H9 (cell line): ENCODE results near the gene IMMP2L. TPM values are rescaled to one million over a fixed set of nuclear protein-coding genes. Genes with fewer than 3 reads are reported as not detected.

Source experiments
- DNase-seq: peaks from one replicate; pipeline ENCODE4 v3.0.0-alpha.2; 2017
- H2AFZ ChIP-seq: one replicate; pipeline ENCODE4 v1.6.1; 2013; ENCODE audit warnings: mild to moderate bottlenecking, low read length, control low read depth, moderate library complexity
- H2AK5ac ChIP-seq: 2 replicates; pipeline ENCODE4 v1.6.1; 2013; ENCODE audit warnings: low read length, control low read depth, mixed read lengths; ENCODE audit not compliant: insufficient read length
- H2BK120ac ChIP-seq: one replicate; pipeline ENCODE4 v1.6.1; 2013; ENCODE audit warnings: low read depth, mild to moderate bottlenecking, low read length, control low read depth, inconsistent platforms; ENCODE audit not compliant: poor library complexity, severe bottlenecking
- H2BK12ac ChIP-seq: 2 replicates; pipeline ENCODE4 v1.6.1; 2013; ENCODE audit warnings: low read length, control low read depth, mixed read lengths, low read depth; ENCODE audit not compliant: insufficient read length
- H2BK15ac ChIP-seq: 2 replicates; pipeline ENCODE4 v1.6.1; 2013; ENCODE audit warnings: low read depth, low read length, control low read depth
- H2BK20ac ChIP-seq: one replicate; pipeline ENCODE4 v1.6.1; 2013; ENCODE audit warnings: low read depth, mild to moderate bottlenecking, low read length, control low read depth, inconsistent platforms; ENCODE audit not compliant: poor library complexity, severe bottlenecking
- H2BK5ac ChIP-seq: 2 replicates; pipeline ENCODE4 v1.6.1; 2013; ENCODE audit warnings: low read length, control low read depth, mixed read lengths; ENCODE audit not compliant: insufficient read length
- H3K14ac ChIP-seq: 2 replicates; pipeline ENCODE4 v1.6.1; 2013; ENCODE audit warnings: low read length, control low read depth; ENCODE audit not compliant: insufficient read depth
- H3K18ac ChIP-seq: 2 replicates; pipeline ENCODE4 v1.6.1; 2013; ENCODE audit warnings: low read depth, mild to moderate bottlenecking, mixed read lengths, low read length, control low read depth; ENCODE audit not compliant: insufficient read length
- H3K23ac ChIP-seq: 2 replicates; pipeline ENCODE4 v1.6.1; 2013; ENCODE audit warnings: low read length, control low read depth, mixed read lengths, low read depth; ENCODE audit not compliant: insufficient read length
- H3K23me2 ChIP-seq: 2 replicates; pipeline ENCODE4 v1.6.1; 2013; ENCODE audit warnings: low read depth, mild to moderate bottlenecking, mixed read lengths, low read length, control low read depth; ENCODE audit not compliant: insufficient read length, poor library complexity, severe bottlenecking
- H3K27ac ChIP-seq: 2 replicates; pipeline ENCODE4 v1.5.1; 2013; ENCODE audit warnings: low read length, control low read depth, mixed read lengths, low read depth; ENCODE audit not compliant: insufficient read length
- H3K27me3 ChIP-seq: 2 replicates; pipeline ENCODE4 v1.6.1; 2013; ENCODE audit warnings: low read length, control low read depth, inconsistent platforms; ENCODE audit not compliant: insufficient read depth
- H3K4ac ChIP-seq: 2 replicates; pipeline ENCODE4 v1.6.1; 2013; ENCODE audit warnings: low read depth, mild to moderate bottlenecking, control low read depth, inconsistent platforms, low read length, moderate library complexity
- H3K4me1 ChIP-seq: 2 replicates; pipeline ENCODE4 v1.6.1; 2013; ENCODE audit warnings: low read length, control low read depth, inconsistent platforms; ENCODE audit not compliant: insufficient read depth
- H3K4me2 ChIP-seq: 2 replicates; pipeline ENCODE4 v1.6.1; 2013; ENCODE audit warnings: low read length, control low read depth, mixed read lengths; ENCODE audit not compliant: insufficient read length, insufficient read depth
- H3K56ac ChIP-seq: 2 replicates; pipeline ENCODE4 v1.6.1; 2013; ENCODE audit warnings: low read depth, mild to moderate bottlenecking, mixed read lengths, low read length, control low read depth; ENCODE audit not compliant: insufficient read length
- H3K79me1 ChIP-seq: 2 replicates; pipeline ENCODE4 v1.6.1; 2013; ENCODE audit warnings: low read depth, mild to moderate bottlenecking, moderate library complexity, low read length, control low read depth, inconsistent platforms; ENCODE audit not compliant: insufficient read depth, poor library complexity, severe bottlenecking
- H3K79me2 ChIP-seq: 2 replicates; pipeline ENCODE4 v1.6.1; 2013; ENCODE audit warnings: low read length, control low read depth, inconsistent platforms; ENCODE audit not compliant: insufficient read depth
- H3K9ac ChIP-seq: 2 replicates; pipeline ENCODE4 v1.6.1; 2013; ENCODE audit warnings: low read length, control low read depth, mixed read lengths; ENCODE audit not compliant: insufficient read length; ENCODE audit errors: extremely low read depth
- H3K9me3 ChIP-seq: one replicate; pipeline ENCODE4 v1.6.1; 2013; ENCODE audit warnings: low read depth, low read length, inconsistent platforms; ENCODE audit not compliant: control insufficient read depth
- H3T11ph ChIP-seq: one replicate; pipeline ENCODE4 v1.6.1; 2013; ENCODE audit warnings: mild to moderate bottlenecking, low read length, control low read depth, inconsistent platforms
- H4K20me1 ChIP-seq: one replicate; pipeline ENCODE4 v1.6.1; 2013; ENCODE audit not compliant: control insufficient read depth, insufficient read length, insufficient read depth
- H4K5ac ChIP-seq: 2 replicates; pipeline ENCODE4 v1.6.1; 2013; ENCODE audit warnings: low read depth, mild to moderate bottlenecking, mixed read lengths, low read length, control low read depth; ENCODE audit not compliant: insufficient read length
- H4K8ac ChIP-seq: replicated peaks from 2 replicates; pipeline ENCODE4 v1.6.1; 2013; ENCODE audit warnings: low read length, control low read depth, mixed read lengths, low read depth; ENCODE audit not compliant: insufficient read length
- H4K91ac ChIP-seq: 2 replicates; pipeline ENCODE4 v1.6.1; 2013; ENCODE audit warnings: low read depth, mild to moderate bottlenecking, moderate library complexity, mixed read lengths, low read length, control low read depth; ENCODE audit not compliant: insufficient read length
- H3K27ac Mint-ChIP-seq, 3 experiments: 2 replicates in 2 of 3; 3 replicates in 1 of 3; pipeline ENCODE4 v1.8.0; 2020 to 2021; ENCODE audit warnings: mixed read lengths in 3 of 3, mild to moderate bottlenecking in 1 of 3, moderate library complexity in 1 of 3
- H3K27me3 Mint-ChIP-seq: 2 replicates; pipeline ENCODE4 v1.8.0; 2021; ENCODE audit warnings: low read depth, mild to moderate bottlenecking, moderate library complexity, mixed read lengths
- H3K36me3 Mint-ChIP-seq, 3 experiments: 2 replicates in 2 of 3; 3 replicates in 1 of 3; pipeline ENCODE4 v1.8.0; 2020 to 2021; ENCODE audit warnings: low read depth in 3 of 3, mixed read lengths in 3 of 3; ENCODE audit not compliant: insufficient read depth in 1 of 3
- H3K4me1 Mint-ChIP-seq, 2 experiments: 2 replicates each; pipeline ENCODE4 v1.8.0; 2020; ENCODE audit warnings: mixed read lengths in 2 of 2
- H3K4me3 Mint-ChIP-seq, 2 experiments: 2 replicates in 1 of 2; 3 replicates in 1 of 2; pipeline ENCODE4 v1.8.0; 2020 to 2021; ENCODE audit warnings: mild to moderate bottlenecking in 2 of 2, mixed read lengths in 2 of 2, moderate library complexity in 1 of 2
- H3K9me3 Mint-ChIP-seq, 2 experiments: 2 replicates in 1 of 2; 3 replicates in 1 of 2; pipeline ENCODE4 v1.8.0; 2020; ENCODE audit warnings: mild to moderate bottlenecking in 2 of 2, mixed read lengths in 2 of 2, moderate library complexity in 1 of 2
- WGBS: extraction: QIAGEN DNeasy Blood & Tissue Kit; methylation state at CpG from one replicate; pipeline ENCODE4 v1.1.7; 2013; ENCODE audit warnings: missing lambda C conversion rate, low lambda C conversion rate, mixed read lengths; ENCODE audit not compliant: insufficient read length; ENCODE audit errors: extremely low coverage; 5-methylcytosine and 5-hydroxymethylcytosine counted together
- total RNA-seq: library from RNA; stranded (reverse); gene quantifications from 2 replicates; pipeline ENCODE4 v1.2.1, GENCODE V29; 2021
- TF ChIP-seq, protein P1 (sequence below): fragments of 200-600 bp; sonication (generic); conservative IDR thresholded peaks from 3 replicates; pipeline ENCODE4 v1.8.0; 2021; ENCODE audit warnings: antibody characterized with exemption, mild to moderate bottlenecking

Gene IMMP2L
- total RNA-seq, 1 experiment from 2014 or later: 14.7 TPM

DNA sequence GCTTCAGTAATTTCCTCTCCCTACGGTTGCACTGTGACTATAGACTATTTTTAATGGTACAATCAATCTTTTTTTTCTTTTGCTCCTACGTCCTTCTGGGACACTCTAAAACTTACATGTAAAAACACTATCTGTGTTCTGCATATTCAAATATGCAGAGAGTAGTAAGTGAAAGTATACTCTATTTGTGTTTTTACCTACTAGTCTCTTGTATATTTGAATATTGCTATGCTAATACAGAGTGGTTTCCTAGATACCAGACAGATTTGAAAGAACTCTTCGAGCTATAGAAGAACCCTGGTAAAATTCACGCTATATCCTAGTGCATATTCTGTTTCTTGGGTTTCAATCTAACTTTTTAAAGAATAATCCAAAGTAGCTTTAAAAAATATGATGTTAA, 672.2 kb downstream of the IMMP2L start:
- no peaks in the 10 kb centered on the region for H4K20me1 ChIP-seq
- H3K27ac ChIP-seq: no peak overlapping the region
- no peak overlapping the region for H3T11ph ChIP-seq
- Mint-ChIP-seq H3K4me1 (peaks cover 3 to 12% of the 10 kb centered on the region in 2 experiments), H3K36me3 (peaks cover 0 to 5% (median 0%) of the 10 kb centered on the region in 3 experiments; a peak in 2 of 7 replicates), H3K27ac (no peak overlapping the region), H3K27me3 (no peaks in the 10 kb centered on the region), H3K9me3 (peaks cover 0 to 2% of the 10 kb centered on the region in 2 experiments; a peak in 1 of 5 replicates), H3K4me3 (no peak overlapping the region)
- no peak overlapping the region for H3K14ac ChIP-seq
- no peaks in the 10 kb centered on the region for H3K23me2 ChIP-seq
- no peak overlapping the region for H3K4ac ChIP-seq
- H3K27me3 ChIP-seq: no peaks in the 10 kb centered on the region
- H3K18ac ChIP-seq: no peak overlapping the region
- no peaks in the 10 kb centered on the region for H3K79me1 ChIP-seq
- H2BK12ac ChIP-seq: no peak overlapping the region
- H4K8ac ChIP-seq: no peak overlapping the region
- no peak overlapping the region for H4K91ac ChIP-seq
- H3K9ac ChIP-seq: no peak overlapping the region
- H3K4me2 ChIP-seq: no peak overlapping the region
- H2AFZ ChIP-seq: no peak overlapping the region
- H2BK120ac ChIP-seq: no peak overlapping the region
- no peak for DNase-seq
- TF ChIP-seq, protein P1, sequence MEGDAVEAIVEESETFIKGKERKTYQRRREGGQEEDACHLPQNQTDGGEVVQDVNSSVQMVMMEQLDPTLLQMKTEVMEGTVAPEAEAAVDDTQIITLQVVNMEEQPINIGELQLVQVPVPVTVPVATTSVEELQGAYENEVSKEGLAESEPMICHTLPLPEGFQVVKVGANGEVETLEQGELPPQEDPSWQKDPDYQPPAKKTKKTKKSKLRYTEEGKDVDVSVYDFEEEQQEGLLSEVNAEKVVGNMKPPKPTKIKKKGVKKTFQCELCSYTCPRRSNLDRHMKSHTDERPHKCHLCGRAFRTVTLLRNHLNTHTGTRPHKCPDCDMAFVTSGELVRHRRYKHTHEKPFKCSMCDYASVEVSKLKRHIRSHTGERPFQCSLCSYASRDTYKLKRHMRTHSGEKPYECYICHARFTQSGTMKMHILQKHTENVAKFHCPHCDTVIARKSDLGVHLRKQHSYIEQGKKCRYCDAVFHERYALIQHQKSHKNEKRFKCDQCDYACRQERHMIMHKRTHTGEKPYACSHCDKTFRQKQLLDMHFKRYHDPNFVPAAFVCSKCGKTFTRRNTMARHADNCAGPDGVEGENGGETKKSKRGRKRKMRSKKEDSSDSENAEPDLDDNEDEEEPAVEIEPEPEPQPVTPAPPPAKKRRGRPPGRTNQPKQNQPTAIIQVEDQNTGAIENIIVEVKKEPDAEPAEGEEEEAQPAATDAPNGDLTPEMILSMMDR: no peak
- no peaks in the 10 kb centered on the region for H3K4me1 ChIP-seq
- H2AK5ac ChIP-seq: no peak overlapping the region
- no peak overlapping the region for H2BK15ac ChIP-seq
- no peak overlapping the region for H3K56ac ChIP-seq
- no CpG with 5 or more reads among the region's 4 CpGs for WGBS
- no peak overlapping the region for H2BK20ac ChIP-seq
- no peak overlapping the region for H2BK5ac ChIP-seq
- H3K79me2 ChIP-seq: no peaks in the 10 kb centered on the region
- H4K5ac ChIP-seq: no peak overlapping the region
- H3K23ac ChIP-seq: no peak overlapping the region
- no peaks in the 10 kb centered on the region for H3K9me3 ChIP-seq
